Mesenteric fat pad (tissue), 1 donor: ENCODE data around the gene LRRIQ4. TPM values are rescaled to one million over a fixed set of nuclear protein-coding genes. Genes with fewer than 3 reads are reported as not detected.

Experiments
- DNase-seq: peaks from one replicate; pipeline ENCODE4 v3.0.0-alpha.2; 2020; ENCODE audit warnings: low spot score
- total RNA-seq: library from RNA; stranded (reverse); fragmentation: NEBNext Ultra II Directional; extraction: Animal tissue kit (Norgen Biotek cat#: 25700); gene quantifications from one replicate; pipeline ENCODE4 v1.2.1, GENCODE V29; 2021
- donor health status: DM: yes; HTN: yes; CAD: no.

The LRRIQ4 gene
- total RNA-seq, 1 donor from 2014 or later = not detected

DNA sequence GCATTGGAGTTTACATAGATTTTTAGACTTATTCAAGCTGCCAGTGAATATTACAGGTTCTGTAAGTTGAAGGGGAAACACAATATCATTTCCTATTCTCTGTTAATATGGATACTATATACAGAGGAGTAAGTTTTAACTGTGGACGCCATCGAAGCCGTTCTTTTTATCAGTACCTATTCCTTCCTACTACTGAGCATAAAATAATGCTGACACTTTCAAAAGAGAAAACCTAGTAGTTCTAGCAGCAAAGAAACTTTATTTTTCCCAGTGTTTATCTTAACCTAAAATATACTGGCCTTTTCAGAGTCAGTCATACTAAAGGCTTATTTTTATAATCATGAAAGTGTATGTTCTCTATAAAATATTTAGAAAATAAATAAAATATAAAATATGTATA, 42.8 kb downstream of the LRRIQ4 start:
- no peak for DNase-seq

DNA sequence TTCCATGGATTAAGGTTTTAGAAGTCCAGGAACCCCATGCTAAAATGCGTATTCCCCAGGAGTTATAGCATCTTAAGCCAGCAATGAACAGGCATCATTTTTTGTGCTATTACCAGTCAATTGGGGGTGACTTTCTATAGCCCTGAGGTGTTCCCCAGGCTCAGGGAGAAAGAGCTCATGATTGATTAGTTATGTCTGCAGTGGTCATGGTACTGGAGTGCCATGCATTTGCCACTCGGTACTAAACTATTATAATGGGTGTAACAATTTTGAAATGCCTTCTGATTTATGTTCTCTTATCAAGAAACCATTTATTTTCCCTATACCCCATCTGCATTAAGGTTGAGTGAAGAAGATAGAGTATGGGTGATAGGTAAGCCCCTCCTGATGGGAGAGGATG, 45.1 kb downstream of the LRRIQ4 start:
- DNase-seq = no peak

DNA sequence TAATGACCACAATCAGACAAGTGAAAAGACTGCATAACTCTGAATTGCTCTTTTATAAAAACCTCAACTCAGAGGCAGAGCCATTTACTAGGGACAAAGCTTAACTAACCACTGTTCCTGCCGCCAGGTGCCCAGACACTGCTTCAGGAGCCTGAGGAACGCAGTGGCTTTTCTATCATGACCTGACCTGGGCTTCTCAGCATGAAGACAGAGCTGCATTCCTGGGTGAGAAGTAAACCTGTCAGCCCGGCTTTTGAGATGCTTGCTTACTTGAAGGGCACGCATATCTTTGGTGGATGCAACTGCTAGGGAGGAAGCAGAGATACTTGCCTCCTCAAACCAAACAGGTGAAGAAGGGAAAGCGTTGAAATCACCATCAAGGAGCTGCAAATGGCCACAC, 49.2 kb downstream of the LRRIQ4 start:
- no peak for DNase-seq

DNA sequence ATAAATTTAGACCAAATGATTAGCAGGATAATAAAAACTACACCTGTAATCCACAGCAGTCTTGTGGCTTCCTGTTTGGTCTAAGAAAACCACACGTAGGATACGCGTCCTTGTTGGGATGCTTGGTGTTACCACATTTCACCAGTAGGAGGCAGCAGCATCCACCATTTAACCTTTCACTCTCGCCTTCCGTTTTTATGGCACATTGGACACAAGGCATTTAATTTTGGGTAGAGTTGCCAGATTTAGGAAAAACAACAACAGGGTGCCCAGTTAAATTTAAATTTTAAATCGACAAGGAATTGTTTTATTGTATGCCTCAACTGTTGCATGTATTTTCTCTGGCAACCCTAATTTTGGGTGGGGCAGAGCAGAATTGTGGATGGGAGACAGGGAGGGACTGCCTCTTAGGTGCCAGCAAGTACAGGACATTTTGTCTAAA, 50.8 kb downstream of the LRRIQ4 start:
- no peak for DNase-seq

DNA sequence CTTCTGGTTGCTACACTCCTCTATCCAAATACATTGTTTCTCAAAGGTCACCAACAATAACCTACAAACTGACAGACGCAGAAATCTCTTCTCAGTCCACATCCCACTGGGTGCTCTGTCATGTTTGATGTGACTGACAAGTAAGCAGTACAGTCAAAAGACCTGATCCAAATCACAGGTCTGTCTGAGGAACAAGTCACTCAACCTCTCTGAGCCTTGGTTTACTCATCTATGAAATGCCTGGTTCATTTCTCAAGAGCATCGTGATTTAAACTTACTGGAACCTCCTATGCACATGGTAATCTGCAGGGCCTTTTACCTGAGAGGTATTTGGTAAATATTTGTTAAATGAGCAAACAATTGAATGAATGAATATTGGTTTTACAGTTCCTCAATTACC, 51.6 kb downstream of the LRRIQ4 start:
- DNase-seq = no peak

DNA sequence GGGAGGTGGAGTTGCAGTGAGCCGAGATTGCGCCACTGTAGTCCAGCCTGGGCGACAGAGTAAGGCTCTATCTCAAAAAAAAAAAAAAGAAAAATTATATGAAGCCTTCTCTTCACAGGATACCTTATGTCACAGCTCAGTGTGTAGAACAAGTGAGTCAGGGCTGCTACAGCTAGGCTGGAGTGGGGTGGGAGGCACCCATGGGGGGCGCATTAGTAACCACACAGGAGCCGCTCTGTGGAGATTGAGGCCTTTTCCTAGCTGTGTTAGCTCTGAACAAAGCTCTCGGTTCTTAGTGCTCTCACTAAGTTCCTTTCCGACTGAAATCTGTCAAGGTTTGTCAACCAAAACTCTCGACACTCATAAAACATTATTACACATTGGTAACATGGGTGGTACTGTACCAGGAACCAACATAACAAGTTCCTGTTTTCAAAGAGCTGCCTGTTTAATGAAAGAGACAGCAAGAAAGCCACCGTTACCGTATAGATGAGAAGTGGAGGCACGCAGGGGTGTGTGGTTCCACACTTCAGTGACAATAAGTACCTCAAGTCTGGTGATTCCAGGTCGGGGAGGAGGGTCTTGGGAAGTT, 52.6 kb downstream of the LRRIQ4 start:
- no peak for DNase-seq

DNA sequence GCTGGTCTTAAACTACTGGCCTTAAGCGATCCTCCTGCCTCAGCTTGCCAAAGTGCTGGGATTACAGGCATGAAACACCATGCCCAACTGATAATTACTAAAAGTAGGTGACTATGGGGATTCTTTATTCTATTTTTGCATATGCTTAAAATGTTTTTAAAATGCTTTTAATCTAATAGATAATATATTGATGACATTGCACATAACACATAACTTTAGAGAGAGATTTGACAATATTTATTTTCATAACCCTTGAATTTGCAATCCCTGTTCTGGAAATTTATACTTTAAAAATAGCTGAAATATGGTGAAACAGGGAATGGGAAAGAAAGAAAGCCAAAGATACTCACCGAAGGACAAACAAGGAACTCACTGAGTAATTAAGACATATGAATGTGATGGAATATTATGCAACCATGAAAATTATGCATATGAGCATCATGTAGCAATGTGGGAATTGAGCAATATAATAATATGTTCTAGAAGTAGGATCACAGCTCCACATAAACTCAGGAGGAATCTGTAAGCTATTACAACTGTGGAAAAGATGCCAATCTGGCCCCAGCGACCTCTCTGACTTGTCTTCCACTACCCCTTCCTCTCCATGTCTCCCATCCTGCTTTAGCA, 55.0 kb downstream of the LRRIQ4 start:
- DNase-seq = no peak

DNA sequence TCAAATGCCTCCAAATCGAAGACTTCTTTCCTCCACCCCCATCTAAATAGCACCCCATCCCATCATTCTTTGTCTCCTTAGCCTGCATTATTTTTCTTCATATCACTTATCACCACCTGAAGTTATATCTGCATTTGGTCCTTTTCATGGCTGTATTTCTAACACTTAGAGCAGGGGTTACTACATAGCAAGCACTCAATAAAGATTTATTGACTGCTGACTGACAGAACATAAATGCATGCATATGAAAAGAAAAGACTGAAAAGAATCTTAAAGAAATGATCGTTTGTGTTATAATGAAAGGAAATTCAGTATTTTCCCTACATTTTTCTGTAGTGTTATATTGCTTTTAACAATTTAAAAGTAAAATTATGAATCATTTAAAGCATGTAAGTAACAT, 55.7 kb downstream of the LRRIQ4 start:
- DNase-seq = no peak

DNA sequence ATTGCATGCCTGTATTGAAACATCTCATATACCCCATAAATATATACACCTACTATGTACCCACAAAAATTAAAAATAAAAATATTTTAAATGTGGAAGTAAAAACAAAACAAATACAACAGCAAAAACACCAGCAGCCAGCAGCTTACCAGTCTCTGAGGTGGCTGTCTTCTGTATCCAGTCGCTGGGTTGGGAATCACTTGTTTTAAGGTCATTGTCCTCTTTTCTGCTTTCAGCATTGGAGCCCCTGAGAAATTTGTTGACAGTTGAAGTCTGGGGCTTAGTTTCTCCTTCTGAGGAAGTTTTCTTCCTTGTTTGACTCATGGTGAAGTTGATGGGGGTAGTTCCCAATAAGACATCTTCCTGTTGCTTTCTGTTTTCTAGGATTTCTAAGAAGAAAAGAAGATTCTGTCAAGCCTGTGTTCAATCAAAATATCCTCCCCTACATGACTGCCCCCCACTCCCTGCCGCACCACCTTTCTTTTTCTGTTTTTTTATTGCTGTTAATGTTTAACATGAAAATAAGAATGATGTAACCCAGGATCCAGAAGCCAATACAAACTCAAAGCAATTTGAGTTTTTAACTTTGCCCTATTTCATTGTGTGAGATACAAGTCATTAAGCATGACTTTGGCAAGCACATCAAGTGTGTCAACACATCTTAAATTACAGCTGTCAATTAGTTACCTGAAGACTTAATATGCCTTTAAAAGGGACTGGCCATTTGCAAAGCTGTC, 57.0 kb downstream of the LRRIQ4 start, which contains the start of gene LRRC31:
TSS of gene LRRC31 (minus strand) at position 452 of the 737 bp plus-strand sequence. CDS start at position 324, 128 bp downstream.
- DNase-seq = no peak

DNA sequence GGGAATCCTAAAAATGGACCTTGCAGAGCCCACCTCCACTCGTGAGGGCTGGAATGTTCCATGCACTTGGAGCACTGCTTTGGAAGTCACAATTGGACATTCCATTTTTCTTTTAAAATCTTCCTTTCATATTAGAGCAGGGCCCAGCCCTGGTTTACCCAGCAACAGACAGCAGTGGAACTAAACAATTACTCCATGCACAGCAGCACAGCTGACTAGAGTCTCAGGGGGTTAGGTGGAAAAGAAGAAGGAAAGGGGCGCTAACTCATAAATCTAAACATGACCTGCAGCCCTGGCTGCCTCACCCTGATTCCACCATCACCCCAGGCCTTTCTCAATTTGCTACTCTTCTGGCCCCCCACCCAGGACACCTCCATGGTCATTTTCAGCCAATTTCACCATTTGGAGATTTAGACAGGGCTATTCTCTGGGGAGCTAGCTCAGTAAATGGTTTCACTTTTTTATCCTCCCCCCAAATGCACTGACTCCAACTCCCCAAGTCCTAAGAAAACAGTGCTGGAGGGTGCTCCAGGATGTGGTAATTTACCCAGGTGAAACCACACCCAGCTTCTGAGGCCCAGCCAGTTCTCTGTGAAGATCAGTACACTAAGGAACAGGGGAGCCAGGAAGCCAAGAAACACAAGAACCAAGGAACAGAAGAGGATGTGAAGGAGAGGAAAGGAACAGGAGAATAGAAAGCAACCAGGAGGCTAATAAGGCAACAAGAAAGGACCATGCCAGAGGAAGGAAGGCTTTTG, 58.6 kb downstream of the LRRIQ4 start:
- DNase-seq = no peak

DNA sequence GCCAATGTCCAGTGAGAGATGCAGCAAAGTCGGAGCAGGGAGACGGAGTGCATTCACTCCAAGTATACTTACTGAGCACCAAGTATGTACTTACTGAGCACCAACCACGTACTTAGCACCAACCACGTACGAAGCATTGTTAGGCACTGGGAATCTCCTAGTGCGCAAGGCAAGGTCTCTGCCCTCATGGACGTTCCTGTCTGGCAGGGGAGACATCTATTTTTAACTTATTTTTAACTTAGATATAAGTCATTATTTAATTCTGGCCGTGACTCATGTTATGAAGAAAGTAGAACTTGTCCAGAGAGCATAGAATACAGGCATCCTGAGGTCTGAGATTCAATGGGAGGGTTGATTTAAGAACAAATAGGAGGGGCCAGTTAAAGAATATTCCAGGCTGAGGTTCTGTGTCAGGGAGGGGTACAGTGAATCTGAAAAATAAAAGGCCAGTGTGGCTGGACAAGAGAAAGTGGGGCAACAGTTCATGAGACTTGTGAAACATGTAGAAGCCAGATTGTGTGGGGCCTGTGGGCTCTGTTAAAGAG, 66.4 kb downstream of the LRRIQ4 start:
- DNase-seq = no peak

DNA sequence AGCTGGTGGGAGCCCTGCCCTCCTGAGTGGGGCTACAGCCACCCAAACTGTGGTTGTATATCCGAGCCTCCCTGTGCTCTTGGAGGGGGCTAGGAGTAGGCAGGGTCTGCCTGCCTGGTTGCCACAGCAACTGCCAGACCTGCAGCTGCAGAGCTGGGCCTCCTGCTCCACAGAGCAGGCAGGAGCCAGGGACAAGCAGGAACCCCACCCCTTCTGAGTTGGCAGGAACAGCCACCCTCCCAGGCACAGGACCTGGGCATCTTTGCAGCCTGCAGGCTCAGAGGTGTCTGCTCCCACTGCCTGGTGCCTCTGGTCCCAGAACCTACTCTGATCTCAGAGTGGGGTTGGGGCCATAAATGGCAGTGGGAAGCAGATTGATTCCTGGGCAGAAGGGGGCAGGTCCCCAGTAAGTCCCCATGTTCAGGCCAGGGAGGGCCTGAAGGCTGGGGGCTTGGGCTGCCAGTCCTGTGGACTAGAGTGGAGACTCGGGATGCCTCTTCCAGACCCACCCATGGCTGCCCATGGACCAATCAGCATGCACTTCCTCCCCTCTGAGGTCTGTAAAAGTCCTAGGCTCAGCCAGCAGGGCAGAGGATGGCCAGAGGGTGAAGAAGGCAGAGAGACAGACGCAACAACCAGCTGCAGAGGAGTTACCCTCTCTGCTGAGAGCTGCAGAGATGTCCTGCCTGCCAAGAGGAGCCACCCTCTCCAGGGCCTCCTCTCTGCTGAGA, 67.3 kb downstream of the LRRIQ4 start:
- no peak for DNase-seq

DNA sequence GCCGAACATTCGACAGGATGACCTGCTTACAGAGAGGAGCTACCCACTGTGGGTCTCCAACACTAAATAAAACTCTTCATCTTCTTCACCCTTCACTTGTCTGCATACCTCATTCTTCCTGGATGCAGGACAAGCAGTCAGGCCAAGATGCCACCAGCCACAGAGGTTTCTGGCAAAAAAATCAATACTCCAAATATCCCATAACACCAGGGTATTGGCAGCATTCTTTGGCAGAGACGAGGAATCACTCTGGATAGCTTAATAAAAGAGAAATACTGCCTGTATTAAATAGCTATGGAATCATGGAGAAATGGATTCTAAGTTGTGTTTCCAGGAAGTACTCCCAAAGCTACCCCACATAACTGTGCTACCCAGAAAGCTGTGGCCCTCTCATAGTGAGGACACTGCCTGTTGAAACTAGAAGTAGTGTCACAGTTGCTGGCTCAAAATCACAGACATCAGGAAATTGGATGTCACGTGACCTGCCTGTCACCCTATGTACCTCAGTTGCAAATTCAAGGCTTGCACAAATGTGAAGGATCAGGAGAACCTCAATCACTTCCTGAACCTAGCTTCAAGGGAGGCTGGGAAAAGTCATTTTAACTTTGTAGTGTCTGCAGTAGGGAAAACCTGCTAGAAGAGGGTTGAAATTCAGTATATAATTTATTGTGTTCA, 68.0 kb downstream of the LRRIQ4 start:
- no peak for DNase-seq

DNA sequence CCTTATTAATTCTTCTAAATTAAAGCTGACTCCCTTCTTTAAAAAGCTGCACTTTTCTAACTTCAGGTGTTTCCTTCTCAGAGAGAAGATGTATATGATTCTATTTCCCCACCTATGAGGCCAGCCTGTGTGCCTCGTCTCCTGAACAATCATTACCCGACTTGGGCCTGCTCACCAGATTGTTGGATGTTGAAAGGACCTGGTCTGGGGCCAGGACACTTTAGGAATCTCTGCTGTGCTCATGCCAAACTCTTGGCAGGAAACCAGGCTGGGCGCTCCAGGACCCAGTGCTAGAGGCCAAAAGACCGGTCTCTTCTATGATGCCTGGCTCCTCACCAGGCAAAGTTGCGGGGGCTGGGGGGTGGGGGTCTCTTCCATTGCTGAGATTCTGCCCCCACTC, 74.0 kb downstream of the LRRIQ4 start:
- DNase-seq = no peak

Other genes starting within 250 kb of the LRRIQ4 start
- gene MECOM, start 149.2 kb upstream of the LRRIQ4 start, total RNA-seq = 21.7 TPM
- gene TERC, start 47.8 kb upstream of the LRRIQ4 start, total RNA-seq = 9.8 TPM
- gene ACTRT3, start 43.3 kb upstream of the LRRIQ4 start, total RNA-seq = 3.7 TPM
- 12.7 TPM for gene MYNN, start 39.5 kb upstream of the LRRIQ4 start, total RNA-seq
- gene LRRC34, start within 50 bp of the LRRIQ4 start, total RNA-seq = 3.4 TPM
- gene LRRC31, start 57.1 kb downstream of the LRRIQ4 start, total RNA-seq = not detected
- not detected for gene SAMD7, start 98.7 kb downstream of the LRRIQ4 start, total RNA-seq
- gene SEC62, start 153.9 kb downstream of the LRRIQ4 start, total RNA-seq = 158 TPM
- gene GPR160, start 225.1 kb downstream of the LRRIQ4 start, total RNA-seq = 6.4 TPM